ENCODE results near the gene NARS2. TPM values are rescaled to one million over a fixed set of nuclear protein-coding genes. Genes with fewer than 3 reads are reported as not detected.

The NARS2 gene
- total RNA-seq, 1 donor from 2014 or later = 15.6 TPM

DNA sequence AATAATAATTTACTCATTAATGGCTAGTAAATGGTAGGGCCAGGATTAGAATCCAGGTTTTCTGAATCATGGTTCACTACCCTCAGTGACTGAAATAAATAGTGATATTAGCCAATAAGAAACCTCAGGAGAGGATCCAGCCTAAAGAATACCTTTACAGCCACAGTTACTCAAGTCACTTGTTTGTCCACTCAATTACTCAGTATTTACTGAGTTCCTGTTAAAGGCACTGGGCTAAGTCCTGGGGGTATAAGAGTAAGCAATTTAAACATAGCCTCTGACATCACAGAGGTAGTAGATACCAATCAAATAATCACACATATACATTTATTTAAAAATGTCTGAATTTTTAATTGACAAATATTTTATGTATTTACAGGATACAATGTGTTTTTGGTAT, 100.2 kb downstream of the NARS2 start:
- Histone ChIP-seq H3K4me3 (no peak overlapping the region), H3K4me1 (no peaks in the 10 kb centered on the region), H3K27ac (no peak overlapping the region), H3K27me3 (ENCODE audit: low read depth) (no peaks in the 10 kb centered on the region), H3K36me3 (no peaks in the 10 kb centered on the region), H3K9me3 (no peaks in the 10 kb centered on the region)
- no peak for ATAC-seq
- no peak for DNase-seq
- intact Hi-C loops (cut with DNase I) = no loop called here
- TF ChIP-seq, protein P1, sequence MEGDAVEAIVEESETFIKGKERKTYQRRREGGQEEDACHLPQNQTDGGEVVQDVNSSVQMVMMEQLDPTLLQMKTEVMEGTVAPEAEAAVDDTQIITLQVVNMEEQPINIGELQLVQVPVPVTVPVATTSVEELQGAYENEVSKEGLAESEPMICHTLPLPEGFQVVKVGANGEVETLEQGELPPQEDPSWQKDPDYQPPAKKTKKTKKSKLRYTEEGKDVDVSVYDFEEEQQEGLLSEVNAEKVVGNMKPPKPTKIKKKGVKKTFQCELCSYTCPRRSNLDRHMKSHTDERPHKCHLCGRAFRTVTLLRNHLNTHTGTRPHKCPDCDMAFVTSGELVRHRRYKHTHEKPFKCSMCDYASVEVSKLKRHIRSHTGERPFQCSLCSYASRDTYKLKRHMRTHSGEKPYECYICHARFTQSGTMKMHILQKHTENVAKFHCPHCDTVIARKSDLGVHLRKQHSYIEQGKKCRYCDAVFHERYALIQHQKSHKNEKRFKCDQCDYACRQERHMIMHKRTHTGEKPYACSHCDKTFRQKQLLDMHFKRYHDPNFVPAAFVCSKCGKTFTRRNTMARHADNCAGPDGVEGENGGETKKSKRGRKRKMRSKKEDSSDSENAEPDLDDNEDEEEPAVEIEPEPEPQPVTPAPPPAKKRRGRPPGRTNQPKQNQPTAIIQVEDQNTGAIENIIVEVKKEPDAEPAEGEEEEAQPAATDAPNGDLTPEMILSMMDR (IDR thresholded peaks at IDR 0.05) = no peak

DNA sequence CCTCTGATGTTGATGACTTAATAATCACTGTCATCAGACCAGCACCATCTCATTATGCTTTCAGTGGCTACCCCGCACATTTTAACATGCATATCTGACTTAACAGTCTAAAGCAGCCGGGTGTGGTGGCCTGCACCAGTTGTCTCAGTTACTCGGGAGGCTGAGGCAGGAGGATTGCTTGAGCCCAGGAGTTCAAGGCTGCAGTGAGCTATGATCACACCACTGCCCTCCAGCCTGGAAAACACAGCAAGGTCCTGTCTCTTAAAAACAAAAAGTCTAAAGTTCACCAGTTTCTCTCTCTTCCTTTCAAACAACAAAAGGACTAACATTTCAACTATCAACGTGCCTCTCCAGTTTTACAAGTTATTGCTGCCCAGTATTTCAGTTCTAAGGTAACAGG, 101.8 kb downstream of the NARS2 start:
- intact Hi-C loops (cut with DNase I) = no loop called here
- ATAC-seq (no peak), DNase-seq (no peak)
- no peak overlapping the region for H3K4me3 ChIP-seq
- TF ChIP-seq, protein P1 (IDR thresholded peaks at IDR 0.05) = no peak
- H3K27ac ChIP-seq = no peak overlapping the region
- no peaks in the 10 kb centered on the region for H3K27me3 ChIP-seq (ENCODE audit: low read depth)
- H3K36me3 ChIP-seq = no peaks in the 10 kb centered on the region
- no peaks in the 10 kb centered on the region for H3K9me3 ChIP-seq
- no peaks in the 10 kb centered on the region for H3K4me1 ChIP-seq

DNA sequence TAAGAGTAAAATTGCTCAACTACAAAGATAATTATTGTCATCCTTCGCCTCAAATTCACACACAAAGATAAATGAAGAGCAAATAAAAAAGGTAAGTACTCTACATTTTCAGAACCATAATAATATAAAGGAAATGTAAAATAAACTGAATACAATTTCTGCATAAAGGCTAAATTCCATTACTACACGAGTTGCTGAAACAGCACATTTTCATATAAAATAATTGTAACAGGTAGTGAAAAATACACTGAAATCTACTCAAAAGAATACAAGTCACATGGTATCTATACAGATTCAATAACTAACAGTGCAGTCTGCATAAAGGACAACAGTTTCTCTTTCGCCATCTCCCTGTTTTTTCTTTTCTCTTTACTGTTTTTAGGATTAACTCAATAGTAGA, 102.3 kb downstream of the NARS2 start:
- H3K27ac ChIP-seq = no peak overlapping the region
- DNase-seq (no peak), ATAC-seq (no peak)
- no peaks in the 10 kb centered on the region for H3K9me3 ChIP-seq
- H3K4me1 ChIP-seq = no peaks in the 10 kb centered on the region
- H3K27me3 ChIP-seq (ENCODE audit: low read depth) = no peaks in the 10 kb centered on the region
- intact Hi-C loops (cut with DNase I) = no loop called here
- no peak overlapping the region for H3K4me3 ChIP-seq
- H3K36me3 ChIP-seq = no peaks in the 10 kb centered on the region
- TF ChIP-seq, protein P1 (IDR thresholded peaks at IDR 0.05) = no peak

DNA sequence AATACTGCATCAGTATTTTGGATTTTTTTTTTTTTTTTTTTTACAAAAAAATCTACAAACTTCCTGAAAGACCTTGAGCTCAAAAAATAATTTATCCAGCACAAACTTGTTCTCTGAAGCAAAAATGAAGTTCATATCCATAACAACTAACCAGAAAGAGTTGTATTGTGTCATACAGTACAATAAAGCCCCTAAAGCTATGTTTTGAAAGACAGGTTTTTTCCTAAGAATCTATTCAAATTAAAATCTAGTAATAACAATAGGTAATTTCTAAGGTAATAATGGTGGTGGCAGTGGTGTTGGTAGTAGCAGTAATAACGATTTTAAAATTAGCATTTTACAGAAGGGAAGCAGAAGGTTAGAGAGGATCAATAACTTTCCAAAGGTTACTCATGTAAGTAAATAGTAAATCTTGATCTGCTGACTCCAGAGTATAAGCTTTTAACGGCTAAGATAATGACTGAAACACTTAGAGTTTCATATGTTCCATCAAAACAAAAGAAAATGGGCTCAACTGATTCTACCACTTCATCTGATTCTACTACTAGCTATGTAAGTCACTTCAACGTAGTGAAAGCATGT, 103.7 kb downstream of the NARS2 start:
- Histone ChIP-seq H3K27ac (no peak overlapping the region), H3K27me3 (ENCODE audit: low read depth) (no peaks in the 10 kb centered on the region), H3K4me1 (no peaks in the 10 kb centered on the region), H3K36me3 (no peaks in the 10 kb centered on the region), H3K9me3 (no peaks in the 10 kb centered on the region), H3K4me3 (no peak overlapping the region)
- intact Hi-C loops (cut with DNase I) = no loop called here
- ATAC-seq (no peak), DNase-seq (no peak)
- TF ChIP-seq, protein P1 (IDR thresholded peaks at IDR 0.05) = no peak

DNA sequence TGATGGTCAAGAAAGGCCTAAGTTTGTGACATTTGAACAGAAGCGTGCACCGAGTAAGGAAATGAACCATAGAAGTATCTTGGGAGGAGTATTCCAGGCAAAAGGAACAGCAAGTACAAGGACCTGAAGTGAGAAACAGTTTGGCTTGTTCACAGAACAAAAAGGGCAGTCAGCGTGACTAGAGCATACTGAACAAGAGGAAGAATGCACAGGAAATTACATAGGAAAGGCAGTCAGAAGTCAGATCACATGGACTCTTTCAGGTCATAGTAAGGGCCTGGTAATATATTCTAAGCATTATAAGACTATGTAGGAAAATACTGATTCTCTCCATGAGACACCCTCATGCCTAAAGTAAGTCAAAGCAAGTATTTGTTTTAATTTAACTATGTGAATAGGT, 104.8 kb downstream of the NARS2 start:
- no peaks in the 10 kb centered on the region for H3K9me3 ChIP-seq
- TF ChIP-seq, protein P1 (IDR thresholded peaks at IDR 0.05) = no peak
- no peaks in the 10 kb centered on the region for H3K4me1 ChIP-seq
- H3K27me3 ChIP-seq (ENCODE audit: low read depth) = no peaks in the 10 kb centered on the region
- H3K27ac ChIP-seq = no peak overlapping the region
- H3K4me3 ChIP-seq = no peak overlapping the region
- no peak for DNase-seq
- H3K36me3 ChIP-seq = no peaks in the 10 kb centered on the region
- ATAC-seq = no peak
- intact Hi-C loops (cut with DNase I) = no loop called here

DNA sequence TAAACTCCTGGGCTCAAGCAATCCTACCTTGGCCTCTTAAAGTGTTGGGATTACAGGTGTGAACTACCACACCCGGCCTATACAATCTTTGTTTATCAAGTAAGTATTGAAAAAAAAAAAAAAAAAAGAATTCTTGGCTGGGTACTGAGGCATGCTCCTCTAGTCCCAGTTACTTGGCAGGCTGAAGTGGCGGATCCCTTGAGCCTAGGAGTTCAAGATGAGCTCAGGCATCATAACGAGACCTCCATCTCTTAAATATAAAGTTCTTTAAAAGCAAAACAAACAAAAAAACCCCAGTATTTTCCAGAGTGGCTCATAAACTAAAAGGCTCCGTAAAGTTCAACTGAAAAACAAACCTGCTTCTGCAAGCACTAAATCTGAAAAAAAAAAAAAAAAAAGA, 106.7 kb downstream of the NARS2 start:
- DNase-seq = no peak
- no peak overlapping the region for H3K27ac ChIP-seq
- H3K4me1 ChIP-seq = no peaks in the 10 kb centered on the region
- no peaks in the 10 kb centered on the region for H3K9me3 ChIP-seq
- H3K4me3 ChIP-seq = no peak overlapping the region
- TF ChIP-seq, protein P1 (IDR thresholded peaks at IDR 0.05) = no peak
- H3K36me3 ChIP-seq = peaks cover 6% of the 10 kb centered on the region
- no peaks in the 10 kb centered on the region for H3K27me3 ChIP-seq (ENCODE audit: low read depth)
- no peak for ATAC-seq
- intact Hi-C loops (cut with DNase I) = no loop called here
